Natural killer cell treated with Interleukin-12 subunit alpha and Interleukin-12 subunit beta and Interleukin-15 and Interleukin-18, amount 100 ng/mL, for 72 hours (primary cell): ENCODE data around the gene PRR16. TPM values are rescaled to one million over a fixed set of nuclear protein-coding genes. Genes with fewer than 3 reads are reported as not detected.
"Not testable (repeated sequence)": the region's sequence is repeated elsewhere in the genome, so short reads cannot be mapped to it uniquely, and the experiment has no call there.

ENCODE experiments used
- ATAC-seq, 2 donors: fragments of 150-1000 bp; cut with Tn5 transposase in 1 of 2; sonication (Bioruptor Pico), chemical (Tn5 transposase) in 1 of 2; 2 replicates each; pipeline ENCODE4 v1.10.0; 2021
- DNase-seq: peaks from one replicate; pipeline ENCODE4 v3.0.0; 2022; ENCODE audit warnings: low spot score
- H3K27ac Mint-ChIP-seq, 2 donors: 1 replicate in 1 of 2; 2 replicates in 1 of 2; pipeline ENCODE4 v1.8.0; 2022; ENCODE audit warnings: mixed read lengths in 2 of 2, mild to moderate bottlenecking in 1 of 2, moderate library complexity in 1 of 2
- H3K27me3 Mint-ChIP-seq, 2 donors: 1 replicate in 1 of 2; 2 replicates in 1 of 2; pipeline ENCODE4 v1.8.0; 2022; ENCODE audit warnings: mixed read lengths in 2 of 2
- H3K36me3 Mint-ChIP-seq: one replicate; pipeline ENCODE4 v1.8.0; 2022; ENCODE audit warnings: mixed read lengths
- H3K4me1 Mint-ChIP-seq, 2 donors: 1 replicate in 1 of 2; 2 replicates in 1 of 2; pipeline ENCODE4 v1.8.0; 2022; ENCODE audit warnings: low read depth in 2 of 2, mixed read lengths in 2 of 2, mild to moderate bottlenecking in 1 of 2
- H3K4me3 Mint-ChIP-seq: one replicate; pipeline ENCODE4 v1.8.0; 2022; ENCODE audit warnings: mixed read lengths
- H3K9me3 Mint-ChIP-seq: 2 replicates; pipeline ENCODE4 v1.8.0; 2022; ENCODE audit warnings: mixed read lengths
- total RNA-seq, 2 donors: library from RNA; stranded (reverse); gene quantifications; one replicate each; pipeline ENCODE4 v1.2.3, GENCODE V29; 2022

The PRR16 gene
- not detected for total RNA-seq

GRCh38 chr5:120463991-120464626 is at the start of gene PRR16:
Gene PRR16, plus strand, starts transcription at chr5:120464300.
- no peak for DNase-seq
- no peaks in the 10 kb centered on the region for H3K9me3 Mint-ChIP-seq
- H3K4me3 Mint-ChIP-seq = peak within 1 kb of the TSS; percentile 17
- H3K4me1 Mint-ChIP-seq = peaks cover 0 to 3% of the 10 kb centered on the region in 2 donors
- H3K27ac Mint-ChIP-seq = no peak within 1 kb of the TSS
- peaks cover 30 to 32% of the 10 kb centered on the region in 2 donors for H3K27me3 Mint-ChIP-seq
- peak; percentile 75 to 86 for ATAC-seq
- H3K36me3 Mint-ChIP-seq = peaks cover 9% of the 10 kb centered on the region

- ATAC-seq = no peak
- no peak for DNase-seq
- Mint-ChIP-seq H3K27me3 (no peaks in the 10 kb centered on the region), H3K4me3 (no peak overlapping the region), H3K36me3 (no peaks in the 10 kb centered on the region), H3K4me1 (no peaks in the 10 kb centered on the region), H3K27ac (no peak overlapping the region), H3K9me3 (no peaks in the 10 kb centered on the region)
These were observed 48.1 kb upstream of the PRR16 start for GRCh38 chr5:120415985-120416384.

- no peaks in the 10 kb centered on the region for H3K4me1 Mint-ChIP-seq
- no peak overlapping the region for H3K27ac Mint-ChIP-seq
- H3K9me3 Mint-ChIP-seq = peaks cover under 1% of the 10 kb centered on the region
- no peaks in the 10 kb centered on the region for H3K27me3 Mint-ChIP-seq
- no peak for DNase-seq
- no peak overlapping the region for H3K4me3 Mint-ChIP-seq
- ATAC-seq = no peak
- H3K36me3 Mint-ChIP-seq = no peaks in the 10 kb centered on the region
These were observed 45.0 kb upstream of the PRR16 start for GRCh38 chr5:120419127-120419526.

- DNase-seq, ATAC-seq, H3K4me1 Mint-ChIP-seq, H3K27me3 Mint-ChIP-seq, H3K27ac Mint-ChIP-seq, H3K4me3 Mint-ChIP-seq: not testable (repeated sequence)
- peaks cover 17% of the 10 kb centered on the region for H3K36me3 Mint-ChIP-seq
- peaks cover 37% of the 10 kb centered on the region for H3K9me3 Mint-ChIP-seq
These were observed 37.3 kb upstream of the PRR16 start for GRCh38 chr5:120426633-120427275.

- Mint-ChIP-seq H3K27ac (no peak overlapping the region), H3K4me1 (no peaks in the 10 kb centered on the region), H3K36me3 (peaks cover 17% of the 10 kb centered on the region), H3K4me3 (no peak overlapping the region), H3K9me3 (peaks cover 33% of the 10 kb centered on the region), H3K27me3 (no peaks in the 10 kb centered on the region)
- DNase-seq = no peak
- no peak for ATAC-seq
These were observed 33.5 kb upstream of the PRR16 start for GRCh38 chr5:120430572-120430971.

GRCh38 chr5:120432861-120433260 is 31.2 kb upstream of the PRR16 start:
- Mint-ChIP-seq H3K9me3 (peaks cover 30% of the 10 kb centered on the region), H3K4me3 (no peak overlapping the region), H3K27me3 (no peaks in the 10 kb centered on the region), H3K27ac (no peak overlapping the region), H3K36me3 (peaks cover 12% of the 10 kb centered on the region), H3K4me1 (no peaks in the 10 kb centered on the region)
- DNase-seq (no peak), ATAC-seq (no peak)

- ATAC-seq (no peak), DNase-seq (no peak)
- Mint-ChIP-seq H3K4me3 (no peak overlapping the region), H3K9me3 (peaks cover 12% of the 10 kb centered on the region), H3K36me3 (peaks cover 6% of the 10 kb centered on the region), H3K27ac (no peak overlapping the region), H3K4me1 (no peaks in the 10 kb centered on the region), H3K27me3 (no peaks in the 10 kb centered on the region)
These were observed 29.0 kb upstream of the PRR16 start for GRCh38 chr5:120435129-120435528.

GRCh38 chr5:120436996-120437395 is 27.1 kb upstream of the PRR16 start:
- DNase-seq = no peak
- H3K4me3 Mint-ChIP-seq = no peak overlapping the region
- no peak overlapping the region for H3K27ac Mint-ChIP-seq
- no peaks in the 10 kb centered on the region for H3K4me1 Mint-ChIP-seq
- no peak for ATAC-seq
- no peaks in the 10 kb centered on the region for H3K27me3 Mint-ChIP-seq
- H3K36me3 Mint-ChIP-seq = no peaks in the 10 kb centered on the region
- no peaks in the 10 kb centered on the region for H3K9me3 Mint-ChIP-seq

- Mint-ChIP-seq H3K9me3 (peaks cover 3% of the 10 kb centered on the region), H3K4me3 (no peak overlapping the region), H3K27ac (no peak overlapping the region), H3K27me3 (no peaks in the 10 kb centered on the region), H3K36me3 (no peaks in the 10 kb centered on the region), H3K4me1 (no peaks in the 10 kb centered on the region)
- DNase-seq = no peak
- ATAC-seq = no peak
These were observed 21.4 kb upstream of the PRR16 start for GRCh38 chr5:120442694-120443093.

- Mint-ChIP-seq H3K27me3 (no peaks in the 10 kb centered on the region), H3K4me1 (no peaks in the 10 kb centered on the region), H3K36me3 (no peaks in the 10 kb centered on the region), H3K9me3 (peaks cover 3% of the 10 kb centered on the region), H3K27ac (no peak overlapping the region), H3K4me3 (no peak overlapping the region)
- DNase-seq (no peak), ATAC-seq (no peak)
These were observed 20.5 kb upstream of the PRR16 start for GRCh38 chr5:120443607-120444006.

- Mint-ChIP-seq H3K27me3 (no peaks in the 10 kb centered on the region), H3K4me3 (no peak overlapping the region), H3K27ac (no peak overlapping the region), H3K9me3 (peaks cover 3% of the 10 kb centered on the region), H3K36me3 (no peaks in the 10 kb centered on the region), H3K4me1 (peaks cover 0 to 2% of the 10 kb centered on the region in 2 donors)
- DNase-seq (no peak), ATAC-seq (no peak)
These were observed 18.0 kb upstream of the PRR16 start for GRCh38 chr5:120446068-120446492.

- Mint-ChIP-seq H3K4me1 (peaks cover 0 to 2% of the 10 kb centered on the region in 2 donors), H3K4me3 (no peak overlapping the region), H3K27me3 (no peaks in the 10 kb centered on the region), H3K27ac (no peak overlapping the region), H3K36me3 (no peaks in the 10 kb centered on the region), H3K9me3 (peaks cover 3% of the 10 kb centered on the region)
- no peak for DNase-seq
- no peak for ATAC-seq
These were observed 17.2 kb upstream of the PRR16 start for GRCh38 chr5:120446901-120447300.

GRCh38 chr5:120447706-120448239 is 16.3 kb upstream of the PRR16 start:
- Mint-ChIP-seq H3K27ac (no peak overlapping the region), H3K27me3 (no peaks in the 10 kb centered on the region), H3K4me1 (peaks cover 0 to 2% of the 10 kb centered on the region in 2 donors), H3K9me3 (peaks cover 2% of the 10 kb centered on the region), H3K36me3 (no peaks in the 10 kb centered on the region), H3K4me3 (no peak overlapping the region)
- no peak for DNase-seq
- ATAC-seq = no peak

GRCh38 chr5:120449501-120449900 is 14.6 kb upstream of the PRR16 start:
- H3K9me3 Mint-ChIP-seq = no peaks in the 10 kb centered on the region
- no peaks in the 10 kb centered on the region for H3K36me3 Mint-ChIP-seq
- H3K27ac Mint-ChIP-seq = no peak overlapping the region
- ATAC-seq (no peak), DNase-seq (no peak)
- H3K27me3 Mint-ChIP-seq = no peaks in the 10 kb centered on the region
- no peak overlapping the region for H3K4me3 Mint-ChIP-seq
- H3K4me1 Mint-ChIP-seq = peaks cover 0 to 2% of the 10 kb centered on the region in 2 donors
